ENCODE data around the gene EHBP1L1. TPM values are rescaled to one million over a fixed set of nuclear protein-coding genes. Genes with fewer than 3 reads are reported as not detected.
"Not testable (repeated sequence)": the region's sequence is repeated elsewhere in the genome, so short reads cannot be mapped to it uniquely, and the experiment has no call there.

The EHBP1L1 gene
- total RNA-seq, 1 donor from 2014 or later, result 42.6 TPM

- no peak for DNase-seq (ENCODE audit: extremely low spot score, unreplicated experiment)
- Mint-ChIP-seq H3K27me3 (ENCODE audit: unreplicated experiment) (no peaks in the 10 kb centered on the region), H3K27ac (ENCODE audit: unreplicated experiment) (peak overlapping the region; percentile 73), H3K4me3 (ENCODE audit: unreplicated experiment) (no peak overlapping the region), H3K9me3 (ENCODE audit: unreplicated experiment) (no peaks in the 10 kb centered on the region), H3K36me3 (ENCODE audit: unreplicated experiment) (peaks cover 12% of the 10 kb centered on the region), H3K4me1 (ENCODE audit: unreplicated experiment) (peaks cover 20% of the 10 kb centered on the region)
- TF ChIP-seq CTCF (IDR thresholded peaks at IDR 0.05), result no peak
These were observed 60.5 kb downstream of the EHBP1L1 start for GRCh38 chr11:65636108-65637031.

GRCh38 chr11:65637032-65637557 lies 61.2 kb downstream of the EHBP1L1 start:
- Mint-ChIP-seq H3K27me3 (ENCODE audit: unreplicated experiment) (no peaks in the 10 kb centered on the region), H3K4me3 (ENCODE audit: unreplicated experiment) (peak overlapping the region; percentile 79), H3K36me3 (ENCODE audit: unreplicated experiment) (peaks cover 12% of the 10 kb centered on the region), H3K9me3 (ENCODE audit: unreplicated experiment) (no peaks in the 10 kb centered on the region), H3K27ac (ENCODE audit: unreplicated experiment) (peak overlapping the region; percentile 73), H3K4me1 (ENCODE audit: unreplicated experiment) (peaks cover 20% of the 10 kb centered on the region)
- DNase-seq (ENCODE audit: extremely low spot score, unreplicated experiment), result no peak
- TF ChIP-seq CTCF (IDR thresholded peaks at IDR 0.05), result no peak

- Mint-ChIP-seq H3K4me1 (ENCODE audit: unreplicated experiment) (peaks cover 21% of the 10 kb centered on the region), H3K27me3 (ENCODE audit: unreplicated experiment) (no peaks in the 10 kb centered on the region), H3K4me3 (ENCODE audit: unreplicated experiment) (peak within 1 kb of the TSS; percentile 79), H3K9me3 (ENCODE audit: unreplicated experiment) (no peaks in the 10 kb centered on the region), H3K36me3 (ENCODE audit: unreplicated experiment) (peaks cover 12% of the 10 kb centered on the region), H3K27ac (ENCODE audit: unreplicated experiment) (peak within 1 kb of the TSS; percentile 81)
- TF ChIP-seq CTCF (IDR thresholded peaks at IDR 0.05), result peak; percentile 60
- DNase-seq (ENCODE audit: extremely low spot score, unreplicated experiment), result peak; percentile 95
These were observed 62.1 kb downstream of the EHBP1L1 start, which contains the start of gene SIPA1 for GRCh38 chr11:65637794-65638419. TSS of gene SIPA1 (plus strand) at chr11:65638101. CDS start at chr11:65640922, 2,821 bp downstream.

- not testable (repeated sequence) for H3K27ac Mint-ChIP-seq (ENCODE audit: unreplicated experiment); H3K9me3 Mint-ChIP-seq (ENCODE audit: unreplicated experiment); DNase-seq (ENCODE audit: extremely low spot score, unreplicated experiment); H3K36me3 Mint-ChIP-seq (ENCODE audit: unreplicated experiment); H3K4me3 Mint-ChIP-seq (ENCODE audit: unreplicated experiment); H3K27me3 Mint-ChIP-seq (ENCODE audit: unreplicated experiment)
- peaks cover 27% of the 10 kb centered on the region for H3K4me1 Mint-ChIP-seq (ENCODE audit: unreplicated experiment)
These were observed 63.4 kb downstream of the EHBP1L1 start for GRCh38 chr11:65639228-65639597.

- no peak overlapping the region for H3K4me3 Mint-ChIP-seq (ENCODE audit: unreplicated experiment)
- H3K9me3 Mint-ChIP-seq (ENCODE audit: unreplicated experiment), result no peaks in the 10 kb centered on the region
- no peak for DNase-seq (ENCODE audit: extremely low spot score, unreplicated experiment)
- no peak overlapping the region for H3K27ac Mint-ChIP-seq (ENCODE audit: unreplicated experiment)
- no peak for TF ChIP-seq CTCF (IDR thresholded peaks at IDR 0.05)
- peaks cover 27% of the 10 kb centered on the region for H3K4me1 Mint-ChIP-seq (ENCODE audit: unreplicated experiment)
- H3K27me3 Mint-ChIP-seq (ENCODE audit: unreplicated experiment), result no peaks in the 10 kb centered on the region
- H3K36me3 Mint-ChIP-seq (ENCODE audit: unreplicated experiment), result peaks cover 8% of the 10 kb centered on the region
These were observed 64.0 kb downstream of the EHBP1L1 start for GRCh38 chr11:65639623-65640482.

Measured in osteocyte (in vitro differentiated cells).